GM12878 (cell line): ENCODE measurements around the gene NUDT3. TPM values are rescaled to one million over a fixed set of nuclear protein-coding genes. Genes with fewer than 3 reads are reported as not detected.

ENCODE experiments used
- ATAC-seq: fragments of 200-7000 bp; cut with Tn5 transposase; 3 replicates; pipeline ENCODE4 v1.9.1; 2020; ENCODE audit warnings: mild to moderate bottlenecking, moderate library complexity
- BruUV-seq: library from RNA; stranded (reverse); fragments of 400-500 nt; replicated peaks from 2 replicates; lab custom pipeline; 2021; lab: Mats Ljungman, UMichigan
- CTCF ChIA-PET: fragments of 300-600 bp; sonication (Branson Sonifier 250); formaldehyde crosslinking; extraction: SDS; loops from one replicate; lab custom pipeline; 2021; ENCODE audit warnings: inconsistent platforms; lab: Yijun Ruan, JAX
- POLR2A ChIA-PET: fragments of 350-600 bp; formaldehyde crosslinking; extraction: SDS; loops from one replicate; lab custom pipeline; 2021; ENCODE audit warnings: inconsistent platforms; lab: Charles Lee
- RAD21 ChIA-PET: fragments of 300-600 bp; sonication (Branson Sonifier 250); formaldehyde crosslinking; loops from one replicate; lab custom pipeline; 2023; ENCODE audit warnings: antibody characterized with exemption; ENCODE audit not compliant: unreplicated experiment; lab: Charles Lee
- SMC1A ChIA-PET: fragments of 300-600 bp; sonication (Branson Sonifier 250); formaldehyde crosslinking; loops from one replicate; lab custom pipeline; 2023; ENCODE audit not compliant: unreplicated experiment, uncharacterized antibody; lab: Charles Lee
- DNase-seq: peaks from one replicate; pipeline ENCODE4 v3.0.0-alpha.2; 2011; ENCODE audit warnings: low read depth, low spot score
- FAIRE-seq: peaks from 3 replicates; lab custom pipeline; 2011; peaks lifted over from hg19 to GRCh38; lab: Jason Lieb, UNC
- H2AFZ ChIP-seq: 2 replicates; pipeline ENCODE4 v1.6.0; 2011; ENCODE audit warnings: low read depth, low read length, control low read depth; ENCODE audit not compliant: control insufficient read depth
- H3K27ac ChIP-seq: 2 replicates; pipeline ENCODE4 v1.5.1; 2011; ENCODE audit warnings: control low read depth; ENCODE audit not compliant: control insufficient read depth, insufficient read depth
- H3K27me3 ChIP-seq, 2 experiments: replicated peaks in 1 of 2; 2 replicates each; pipeline versions ENCODE4 v1.6.0 to v1.6.1; 2011; ENCODE audit warnings: low read length in 1 of 2; ENCODE audit not compliant: control insufficient read depth in 2 of 2, insufficient read depth in 2 of 2
- H3K36me3 ChIP-seq, 2 experiments: 2 replicates each; pipeline ENCODE4 v1.5.1; 2011; ENCODE audit warnings: low read length in 1 of 2; ENCODE audit not compliant: control insufficient read depth in 2 of 2, insufficient read depth in 2 of 2
- H3K4me1 ChIP-seq: 2 replicates; pipeline ENCODE4 v1.6.1; 2011; ENCODE audit warnings: mild to moderate bottlenecking, low read length, moderate library complexity, mixed read lengths; ENCODE audit not compliant: control insufficient read depth, insufficient read depth
- H3K4me2 ChIP-seq: 2 replicates; pipeline ENCODE4 v1.6.0; 2011; ENCODE audit warnings: control low read depth; ENCODE audit not compliant: control insufficient read depth, insufficient read depth
- H3K4me3 ChIP-seq: fragments of 200-600 bp; sonication (generic); 2 replicates; pipeline ENCODE4 v1.5.1; 2016
- H3K79me2 ChIP-seq: 2 replicates; pipeline ENCODE4 v1.6.0; 2011; ENCODE audit warnings: low read length; ENCODE audit not compliant: control insufficient read depth, insufficient read depth
- H3K9ac ChIP-seq: 2 replicates; pipeline ENCODE4 v1.8.0; 2011; ENCODE audit warnings: low read length, control low read depth, mixed read lengths; ENCODE audit not compliant: control insufficient read depth, insufficient read depth
- H3K9me3 ChIP-seq: replicated peaks from 3 replicates; pipeline ENCODE4 v1.5.1; 2011; ENCODE audit warnings: mild to moderate bottlenecking, low read length; ENCODE audit not compliant: control insufficient read depth, insufficient read depth
- H4K20me1 ChIP-seq: 2 replicates; pipeline ENCODE4 v1.6.0; 2011; ENCODE audit not compliant: control insufficient read depth, insufficient read depth
- EGR1 ChIP-seq, 2 experiments: IDR thresholded peaks; 1 replicate in 1 of 2; 2 replicates in 1 of 2; pipeline ENCODE4 v1.6.1; 2011 to 2012; ENCODE audit warnings: low read depth in 2 of 2, low read length in 2 of 2, borderline replicate concordance in 1 of 2, mild to moderate bottlenecking in 1 of 2, moderate library complexity in 1 of 2
- NBN ChIP-seq: fragments of 450-650 bp; IDR thresholded peaks from 2 replicates; pipeline ENCODE4 v1.6.1; 2016
- SIN3A ChIP-seq: IDR thresholded peaks from 2 replicates; pipeline ENCODE4 v1.6.1; 2012; ENCODE audit warnings: low read depth, low read length, improper control_type of control experiment
- SMARCA5 ChIP-seq: fragments of 450-650 bp; IDR thresholded peaks from 2 replicates; pipeline ENCODE4 v1.6.1; 2017; ENCODE audit warnings: mild to moderate bottlenecking
- SREBF1 ChIP-seq: IDR thresholded peaks from 2 replicates; pipeline ENCODE4 v1.6.1; 2012; ENCODE audit warnings: mild to moderate bottlenecking, low read length
- TARDBP ChIP-seq: IDR thresholded peaks from 2 replicates; pipeline ENCODE4 v1.6.1; 2016; ENCODE audit warnings: borderline replicate concordance
- YBX1 ChIP-seq: fragments of 450-650 bp; IDR thresholded peaks from 2 replicates; pipeline ENCODE4 v1.6.1; 2016; ENCODE audit warnings: antibody characterized with exemption
- WGBS: methylation state at CpG from one replicate; pipeline ENCODE4 v1.1.6; 2016; ENCODE audit warnings: low lambda C conversion rate; ENCODE audit not compliant: insufficient replicate concordance, insufficient coverage; ENCODE audit errors: missing lambda C conversion rate; 5-methylcytosine and 5-hydroxymethylcytosine counted together
- in situ Hi-C: fragments of 300-500 bp; cut with MboI; formaldehyde crosslinking; loops from 9 replicates; pipeline ENCODE4 v1.14.3; 2018; ENCODE audit warnings: mixed read lengths
- intact Hi-C: fragments of 100-400 bp; cut with micrococcal nuclease; formaldehyde crosslinking; loops from one replicate; pipeline ENCODE4 v1.14.2; 2022; ENCODE audit not compliant: unreplicated experiment
- polyA plus RNA-seq, 11 experiments: library from polyadenylated mRNA; depleted of rRNA in 4 of 11; unstranded in 6 of 11; stranded (reverse) in 5 of 11; fragments of >200 nt; fragmentation: Nextera tagmentation in 4 of 11; fragmentation: Illumina TruSeq in 1 of 11; extraction: Ambion mirVana in 4 of 11; extraction: Trizol in 1 of 11; gene quantifications; 1 replicate in 1 of 11; 2 replicates in 10 of 11; pipeline versions ENCODE4 v1.2.1 to v1.2.3, GENCODE V29; 2011 to 2016; ENCODE audit warnings: inconsistent platforms in 2 of 11, missing spikeins in 2 of 11, low read depth in 1 of 11
- total RNA-seq, 4 experiments: library from RNA; depleted of rRNA in 3 of 4; stranded (reverse); fragments of >200 nt in 3 of 4; fragmentation: Illumina TruSeq in 1 of 4; extraction: Trizol in 1 of 4; gene quantifications; 2 replicates each; pipeline versions ENCODE4 v1.2.1 to v1.2.3, GENCODE V29; 2013 to 2021
- TF ChIP-seq, protein P1 (sequence below): fragments of 450-650 bp; IDR thresholded peaks from 2 replicates; pipeline ENCODE4 v1.6.1; 2016; ENCODE audit warnings: mild to moderate bottlenecking, moderate library complexity, borderline replicate concordance
- TF ChIP-seq, protein P2 (sequence below): fragments of 450-650 bp; IDR thresholded peaks from 2 replicates; pipeline ENCODE4 v1.6.1; 2016; ENCODE audit warnings: mild to moderate bottlenecking
- TF ChIP-seq, protein P3 (sequence below): IDR thresholded peaks from 2 replicates; pipeline ENCODE4 v1.6.1; 2011; ENCODE audit warnings: low read depth, low read length, improper control_type of control experiment, borderline replicate concordance
- TF ChIP-seq, protein P4 (sequence below): fragments of 450-650 bp; IDR thresholded peaks from 2 replicates; pipeline ENCODE4 v1.6.1; 2017; ENCODE audit warnings: mild to moderate bottlenecking

NUDT3 gene
- total and polyA plus RNA-seq, 10 of the 15 experiments (the other 5 are each of a cell fraction or from before 2014, with no cell fraction given): 2.4 to 32.3 (median 25.5) TPM

GRCh38 chr6:34370361-34370760, 22.1 kb downstream of the NUDT3 start:
- Histone ChIP-seq H3K79me2 (peaks cover 43% of the 10 kb centered on the region), H4K20me1 (peaks cover 3% of the 10 kb centered on the region), H3K27me3 (no peaks in the 10 kb centered on the region), H3K4me2 (no peak overlapping the region), H3K9ac (no peak overlapping the region), H3K4me1 (peaks cover 4% of the 10 kb centered on the region; the same call in 1 of the 2 replicates), H3K27ac (no peak overlapping the region), H3K36me3 (no peaks in the 10 kb centered on the region; a peak in 1 of 4 replicates), H3K4me3 (no peak overlapping the region), H3K9me3 (no peaks in the 10 kb centered on the region), H2AFZ (no peak overlapping the region)
- no peak for ATAC-seq
- DNase-seq: no peak
- TF ChIP-seq SREBF1 (no peak), YBX1 (no peak), TARDBP (no peak), SIN3A (no peak), EGR1 (IDR thresholded peaks at IDR 0.05; ENCODE audit: borderline replicate concordance in 1 of 2, low read depth in 2 of 2, low read length in 2 of 2) (no peak), NBN (no peak), SMARCA5 (no peak)
- TF ChIP-seq, protein P1, sequence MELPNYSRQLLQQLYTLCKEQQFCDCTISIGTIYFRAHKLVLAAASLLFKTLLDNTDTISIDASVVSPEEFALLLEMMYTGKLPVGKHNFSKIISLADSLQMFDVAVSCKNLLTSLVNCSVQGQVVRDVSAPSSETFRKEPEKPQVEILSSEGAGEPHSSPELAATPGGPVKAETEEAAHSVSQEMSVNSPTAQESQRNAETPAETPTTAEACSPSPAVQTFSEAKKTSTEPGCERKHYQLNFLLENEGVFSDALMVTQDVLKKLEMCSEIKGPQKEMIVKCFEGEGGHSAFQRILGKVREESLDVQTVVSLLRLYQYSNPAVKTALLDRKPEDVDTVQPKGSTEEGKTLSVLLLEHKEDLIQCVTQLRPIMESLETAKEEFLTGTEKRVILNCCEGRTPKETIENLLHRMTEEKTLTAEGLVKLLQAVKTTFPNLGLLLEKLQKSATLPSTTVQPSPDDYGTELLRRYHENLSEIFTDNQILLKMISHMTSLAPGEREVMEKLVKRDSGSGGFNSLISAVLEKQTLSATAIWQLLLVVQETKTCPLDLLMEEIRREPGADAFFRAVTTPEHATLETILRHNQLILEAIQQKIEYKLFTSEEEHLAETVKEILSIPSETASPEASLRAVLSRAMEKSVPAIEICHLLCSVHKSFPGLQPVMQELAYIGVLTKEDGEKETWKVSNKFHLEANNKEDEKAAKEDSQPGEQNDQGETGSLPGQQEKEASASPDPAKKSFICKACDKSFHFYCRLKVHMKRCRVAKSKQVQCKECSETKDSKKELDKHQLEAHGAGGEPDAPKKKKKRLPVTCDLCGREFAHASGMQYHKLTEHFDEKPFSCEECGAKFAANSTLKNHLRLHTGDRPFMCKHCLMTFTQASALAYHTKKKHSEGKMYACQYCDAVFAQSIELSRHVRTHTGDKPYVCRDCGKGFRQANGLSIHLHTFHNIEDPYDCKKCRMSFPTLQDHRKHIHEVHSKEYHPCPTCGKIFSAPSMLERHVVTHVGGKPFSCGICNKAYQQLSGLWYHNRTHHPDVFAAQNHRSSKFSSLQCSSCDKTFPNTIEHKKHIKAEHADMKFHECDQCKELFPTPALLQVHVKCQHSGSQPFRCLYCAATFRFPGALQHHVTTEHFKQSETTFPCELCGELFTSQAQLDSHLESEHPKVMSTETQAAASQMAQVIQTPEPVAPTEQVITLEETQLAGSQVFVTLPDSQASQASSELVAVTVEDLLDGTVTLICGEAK: no peak
- TF ChIP-seq, protein P2, sequence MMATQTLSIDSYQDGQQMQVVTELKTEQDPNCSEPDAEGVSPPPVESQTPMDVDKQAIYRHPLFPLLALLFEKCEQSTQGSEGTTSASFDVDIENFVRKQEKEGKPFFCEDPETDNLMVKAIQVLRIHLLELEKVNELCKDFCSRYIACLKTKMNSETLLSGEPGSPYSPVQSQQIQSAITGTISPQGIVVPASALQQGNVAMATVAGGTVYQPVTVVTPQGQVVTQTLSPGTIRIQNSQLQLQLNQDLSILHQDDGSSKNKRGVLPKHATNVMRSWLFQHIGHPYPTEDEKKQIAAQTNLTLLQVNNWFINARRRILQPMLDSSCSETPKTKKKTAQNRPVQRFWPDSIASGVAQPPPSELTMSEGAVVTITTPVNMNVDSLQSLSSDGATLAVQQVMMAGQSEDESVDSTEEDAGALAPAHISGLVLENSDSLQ: no peak
- TF ChIP-seq, protein P3, sequence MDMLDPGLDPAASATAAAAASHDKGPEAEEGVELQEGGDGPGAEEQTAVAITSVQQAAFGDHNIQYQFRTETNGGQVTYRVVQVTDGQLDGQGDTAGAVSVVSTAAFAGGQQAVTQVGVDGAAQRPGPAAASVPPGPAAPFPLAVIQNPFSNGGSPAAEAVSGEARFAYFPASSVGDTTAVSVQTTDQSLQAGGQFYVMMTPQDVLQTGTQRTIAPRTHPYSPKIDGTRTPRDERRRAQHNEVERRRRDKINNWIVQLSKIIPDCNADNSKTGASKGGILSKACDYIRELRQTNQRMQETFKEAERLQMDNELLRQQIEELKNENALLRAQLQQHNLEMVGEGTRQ: no peak
- TF ChIP-seq, protein P4, sequence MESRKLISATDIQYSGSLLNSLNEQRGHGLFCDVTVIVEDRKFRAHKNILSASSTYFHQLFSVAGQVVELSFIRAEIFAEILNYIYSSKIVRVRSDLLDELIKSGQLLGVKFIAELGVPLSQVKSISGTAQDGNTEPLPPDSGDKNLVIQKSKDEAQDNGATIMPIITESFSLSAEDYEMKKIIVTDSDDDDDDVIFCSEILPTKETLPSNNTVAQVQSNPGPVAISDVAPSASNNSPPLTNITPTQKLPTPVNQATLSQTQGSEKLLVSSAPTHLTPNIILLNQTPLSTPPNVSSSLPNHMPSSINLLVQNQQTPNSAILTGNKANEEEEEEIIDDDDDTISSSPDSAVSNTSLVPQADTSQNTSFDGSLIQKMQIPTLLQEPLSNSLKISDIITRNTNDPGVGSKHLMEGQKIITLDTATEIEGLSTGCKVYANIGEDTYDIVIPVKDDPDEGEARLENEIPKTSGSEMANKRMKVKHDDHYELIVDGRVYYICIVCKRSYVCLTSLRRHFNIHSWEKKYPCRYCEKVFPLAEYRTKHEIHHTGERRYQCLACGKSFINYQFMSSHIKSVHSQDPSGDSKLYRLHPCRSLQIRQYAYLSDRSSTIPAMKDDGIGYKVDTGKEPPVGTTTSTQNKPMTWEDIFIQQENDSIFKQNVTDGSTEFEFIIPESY: no peak
- CTCF ChIA-PET: interaction anchor here (1.0 to 1.2 kb wide), 2 partner anchors 11 to 70 kb away, joined by 3 read pairs; no protein-coding TSS in a partner anchor
- in situ Hi-C loops: no loop called here
- FAIRE-seq: no peak
- BruUV-seq: no TSS peak
- intact Hi-C loops: no loop called here
- WGBS: 60% methylated on average over 5 of the region's 5 CpGs
- RAD21 ChIA-PET: no interaction called here
- POLR2A ChIA-PET: interaction anchor here (0.6 kb wide), 1 partner anchor 71 kb away, joined by 3 read pairs; no protein-coding TSS in a partner anchor
- SMC1A ChIA-PET: no interaction called here
